C4-2B (cell line): ENCODE measurements around the gene CD69.

ENCODE experiments used
- ZFX ChIP-seq: fragments of 450-650 bp; IDR thresholded peaks from 2 replicates; pipeline ENCODE4 v1.6.1; 2017
- TF ChIP-seq, protein P1 (sequence below): fragments of 450-650 bp; conservative IDR thresholded peaks from 2 replicates; pipeline ENCODE4 v1.5.1; 2017; ENCODE audit warnings: mild to moderate bottlenecking

DNA sequence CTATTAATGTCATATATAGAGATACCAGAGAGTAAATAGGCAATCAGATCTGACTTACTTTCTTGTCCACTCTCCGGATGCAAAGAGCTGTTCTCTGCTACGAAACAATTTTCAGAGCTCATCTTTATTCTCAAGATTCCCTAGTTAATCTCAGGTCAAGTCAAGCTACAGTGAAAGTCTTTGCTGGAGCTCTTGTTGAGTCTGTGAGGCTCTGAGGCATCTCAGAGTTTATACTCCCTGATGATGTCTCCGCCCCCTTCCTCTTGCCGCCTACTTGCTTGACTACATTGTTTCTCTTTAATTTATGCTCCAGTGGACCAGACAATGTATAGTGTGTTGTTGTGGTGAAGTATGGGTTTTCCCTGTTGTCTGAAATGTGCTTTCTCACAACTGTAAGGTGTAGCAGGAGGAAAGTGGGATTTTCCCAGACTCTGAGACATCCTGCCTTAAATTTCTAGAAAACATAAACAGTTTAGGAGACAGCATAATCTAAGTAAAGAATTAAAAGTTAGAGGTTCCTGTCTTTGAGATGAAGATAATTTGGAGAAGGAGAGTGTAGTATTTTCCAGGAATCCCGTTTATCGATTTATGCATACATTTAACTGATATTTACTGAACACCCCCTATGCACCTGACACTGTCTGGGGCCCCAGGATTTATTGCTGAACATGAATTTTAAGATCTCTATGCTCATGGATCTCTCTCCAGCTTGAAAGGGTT, at the start of gene CD69:
- TF ChIP-seq ZFX: no peak
- TF ChIP-seq, protein P1, sequence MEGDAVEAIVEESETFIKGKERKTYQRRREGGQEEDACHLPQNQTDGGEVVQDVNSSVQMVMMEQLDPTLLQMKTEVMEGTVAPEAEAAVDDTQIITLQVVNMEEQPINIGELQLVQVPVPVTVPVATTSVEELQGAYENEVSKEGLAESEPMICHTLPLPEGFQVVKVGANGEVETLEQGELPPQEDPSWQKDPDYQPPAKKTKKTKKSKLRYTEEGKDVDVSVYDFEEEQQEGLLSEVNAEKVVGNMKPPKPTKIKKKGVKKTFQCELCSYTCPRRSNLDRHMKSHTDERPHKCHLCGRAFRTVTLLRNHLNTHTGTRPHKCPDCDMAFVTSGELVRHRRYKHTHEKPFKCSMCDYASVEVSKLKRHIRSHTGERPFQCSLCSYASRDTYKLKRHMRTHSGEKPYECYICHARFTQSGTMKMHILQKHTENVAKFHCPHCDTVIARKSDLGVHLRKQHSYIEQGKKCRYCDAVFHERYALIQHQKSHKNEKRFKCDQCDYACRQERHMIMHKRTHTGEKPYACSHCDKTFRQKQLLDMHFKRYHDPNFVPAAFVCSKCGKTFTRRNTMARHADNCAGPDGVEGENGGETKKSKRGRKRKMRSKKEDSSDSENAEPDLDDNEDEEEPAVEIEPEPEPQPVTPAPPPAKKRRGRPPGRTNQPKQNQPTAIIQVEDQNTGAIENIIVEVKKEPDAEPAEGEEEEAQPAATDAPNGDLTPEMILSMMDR: no peak
